Measurements from ENCODE around the gene CYB561D2. TPM values are rescaled to one million over a fixed set of nuclear protein-coding genes. Genes with fewer than 3 reads are reported as not detected.
A peak's percentile ranks its signal among the peaks of the same experiment; 100 is the strongest.

Gene CYB561D2
- total and polyA plus RNA-seq, 2 donors (not counting 1 experiment from before 2014, with no cell fraction given), result 39.5 to 78.9 TPM

DNA sequence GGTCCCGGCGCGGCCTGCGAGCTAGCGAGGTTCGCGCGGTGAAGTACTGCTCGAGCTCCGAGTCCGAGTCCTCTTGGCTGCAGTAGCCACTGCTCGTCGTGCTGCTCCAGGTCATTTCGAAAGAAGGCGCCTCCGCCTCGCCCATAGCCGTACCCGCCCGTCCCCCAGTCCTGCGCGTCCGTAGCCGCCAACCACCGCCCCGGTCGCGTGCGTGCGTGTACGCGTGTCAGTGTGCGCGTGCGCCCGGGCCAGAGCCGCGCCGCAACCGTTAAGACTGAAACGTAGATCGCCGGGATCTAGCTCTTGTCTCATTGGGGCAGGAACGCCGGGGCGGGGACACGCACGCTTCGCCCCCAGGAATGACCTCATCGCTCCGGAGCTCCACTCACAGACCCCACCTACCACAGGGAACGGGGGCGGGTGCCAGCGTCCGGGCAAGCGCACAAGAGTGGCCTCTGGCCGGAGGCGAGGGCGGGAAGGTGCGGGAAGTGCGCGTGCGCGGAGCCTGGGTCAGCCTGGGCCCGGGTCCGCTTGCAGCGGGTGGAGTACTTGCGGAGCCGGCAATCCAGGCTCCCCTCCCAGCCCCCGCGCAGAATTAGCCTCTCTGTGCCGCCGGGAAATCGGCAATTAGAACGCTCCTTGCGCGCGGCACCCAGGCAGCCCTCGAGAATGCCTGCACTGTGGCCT lies 13.3 kb upstream of the CYB561D2 start:
- POLR2A ChIA-PET, result interaction anchor here (0.5 to 6.1 kb wide), 19 partner anchors 8 to 1817 kb away, joined by 3 to 96 read pairs (median 6); partner anchors contain the start of genes ABHD14B, C3orf18, CYB561D2 and HEMK1
- Histone ChIP-seq H3K9me3 (ENCODE audit: control extremely low read depth in 1 of 3, control insufficient read depth in 2 of 3, insufficient read depth in 1 of 3, low read length in 2 of 3) (no peaks in the 10 kb centered on the region), H3K27ac (ENCODE audit: low read length in 2 of 2) (peak overlapping the region; percentile 97 to 98), H3K4me1 (ENCODE audit: control insufficient read depth in 2 of 2, insufficient read depth in 2 of 2, low read length in 2 of 2) (peaks cover 37 to 74% of the 10 kb centered on the region in 2 donors), H3K27me3 (replicated peaks in 1 of 4; ENCODE audit: control extremely low read depth in 1 of 4, control insufficient read depth in 3 of 4, insufficient read depth in 4 of 4, low read length in 3 of 4) (no peaks in the 10 kb centered on the region), H2AFZ (ENCODE audit: insufficient read depth, low read depth, low read length, poor library complexity, severe bottlenecking) (peak overlapping the region; percentile 74), H3K9ac (ENCODE audit: low read length) (peak overlapping the region; percentile 89), H3K79me2 (ENCODE audit: control insufficient read depth, insufficient read depth, low read length) (peaks cover 66% of the 10 kb centered on the region), H3K4me2 (replicated peaks; ENCODE audit: low read depth, low read length, poor library complexity, severe bottlenecking) (peak overlapping the region; percentile 90), H4K20me1 (ENCODE audit: control insufficient read depth, insufficient read depth, low read length, poor library complexity, severe bottlenecking) (peaks cover 31% of the 10 kb centered on the region), H3K36me3 (replicated peaks in 1 of 2; ENCODE audit: control extremely low read depth in 1 of 2, control insufficient read depth in 1 of 2, extremely low read depth in 1 of 2, insufficient read depth in 2 of 2, low read length in 1 of 2) (peaks cover 0 to 19% of the 10 kb centered on the region in 2 experiments), H3K4me3 (ENCODE audit: control extremely low read depth in 1 of 5, extremely low read depth in 1 of 5, insufficient read depth in 1 of 5, low read depth in 2 of 5, low read length in 4 of 5) (peak overlapping the region; percentile 39 to 86 (median 68))
- DNase-seq (peak; percentile 97), ATAC-seq (ENCODE audit: low read depth) (peak; percentile 84)
- CTCF ChIA-PET, result interaction anchor here (0.7 to 3.9 kb wide), 19 partner anchors 10 to 279 kb away, joined by 3 to 37 read pairs (median 4); partner anchors contain the start of genes CYB561D2, HYAL2, HYAL3 and IFRD2
- intact Hi-C loops (cut with micrococcal nuclease), result loop anchor here (1.0 to 5.0 kb wide), 8 partner anchors 8 to 100 kb away; partner anchors contain the start of genes CYB561D2, GNAI2, HYAL3 and NAA80
- TF ChIP-seq EZH2 (IDR thresholded peaks at IDR 0.05; ENCODE audit: borderline replicate concordance, insufficient read depth, low read depth, low read length, poor library complexity, severe bottlenecking), result no peak
- TF ChIP-seq, protein P1, sequence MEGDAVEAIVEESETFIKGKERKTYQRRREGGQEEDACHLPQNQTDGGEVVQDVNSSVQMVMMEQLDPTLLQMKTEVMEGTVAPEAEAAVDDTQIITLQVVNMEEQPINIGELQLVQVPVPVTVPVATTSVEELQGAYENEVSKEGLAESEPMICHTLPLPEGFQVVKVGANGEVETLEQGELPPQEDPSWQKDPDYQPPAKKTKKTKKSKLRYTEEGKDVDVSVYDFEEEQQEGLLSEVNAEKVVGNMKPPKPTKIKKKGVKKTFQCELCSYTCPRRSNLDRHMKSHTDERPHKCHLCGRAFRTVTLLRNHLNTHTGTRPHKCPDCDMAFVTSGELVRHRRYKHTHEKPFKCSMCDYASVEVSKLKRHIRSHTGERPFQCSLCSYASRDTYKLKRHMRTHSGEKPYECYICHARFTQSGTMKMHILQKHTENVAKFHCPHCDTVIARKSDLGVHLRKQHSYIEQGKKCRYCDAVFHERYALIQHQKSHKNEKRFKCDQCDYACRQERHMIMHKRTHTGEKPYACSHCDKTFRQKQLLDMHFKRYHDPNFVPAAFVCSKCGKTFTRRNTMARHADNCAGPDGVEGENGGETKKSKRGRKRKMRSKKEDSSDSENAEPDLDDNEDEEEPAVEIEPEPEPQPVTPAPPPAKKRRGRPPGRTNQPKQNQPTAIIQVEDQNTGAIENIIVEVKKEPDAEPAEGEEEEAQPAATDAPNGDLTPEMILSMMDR (IDR thresholded peaks at IDR 0.05), result no peak
- peak overlapping the region; percentile 99 for H3K27ac Mint-ChIP-seq
- WGBS (ENCODE audit: insufficient coverage), result under 1% methylated on average over 79 of the region's 79 CpGs
- H3K9me3 Mint-ChIP-seq (ENCODE audit: insufficient read depth), result no peaks in the 10 kb centered on the region
- H3K27me3 Mint-ChIP-seq, result no peaks in the 10 kb centered on the region
- H3K4me1 Mint-ChIP-seq, result peaks cover 55% of the 10 kb centered on the region
- H3K4me3 Mint-ChIP-seq, result peak overlapping the region; percentile 96

Data from B cell (primary cell).